DOHH2 (cell line): Measurements from ENCODE around the gene SLF2.

ENCODE experiments used
- H3F3A ChIP-seq: fragments of 200-600 bp; sonication (generic), shearing (Covaris generic); 2 replicates; pipeline ENCODE4 v1.6.0; 2016; ENCODE audit warnings: antibody characterized with exemption, mild to moderate bottlenecking; ENCODE audit not compliant: control insufficient read depth, insufficient read depth
- H3K27ac ChIP-seq: fragments of 200-600 bp; sonication (generic); 2 replicates; pipeline ENCODE4 v1.5.1; 2014; ENCODE audit warnings: low read depth, mild to moderate bottlenecking, low read length, moderate library complexity
- H3K27me3 ChIP-seq: fragments of 200-600 bp; sonication (generic); 2 replicates; pipeline ENCODE4 v1.6.1; 2014; ENCODE audit warnings: mild to moderate bottlenecking, low read length, mixed read lengths; ENCODE audit not compliant: control insufficient read depth
- H3K36me3 ChIP-seq: fragments of 200-600 bp; sonication (generic); 2 replicates; pipeline ENCODE4 v1.6.1; 2014; ENCODE audit warnings: mild to moderate bottlenecking, low read length, moderate library complexity, mixed read lengths; ENCODE audit not compliant: control insufficient read depth
- H3K4me1 ChIP-seq: fragments of 200-600 bp; sonication (generic); 2 replicates; pipeline ENCODE4 v1.6.1; 2014; ENCODE audit warnings: mild to moderate bottlenecking, low read length, mixed read lengths; ENCODE audit not compliant: control insufficient read depth
- H3K4me2 ChIP-seq: fragments of 200-600 bp; sonication (generic); 2 replicates; pipeline ENCODE4 v1.6.0; 2014; ENCODE audit warnings: mild to moderate bottlenecking, low read length, moderate library complexity
- H3K4me3 ChIP-seq: fragments of 200-600 bp; sonication (generic); 2 replicates; pipeline ENCODE4 v1.5.1; 2014; ENCODE audit warnings: mild to moderate bottlenecking, low read length, mixed read lengths
- H3K79me2 ChIP-seq: fragments of 200-600 bp; sonication (generic); 2 replicates; pipeline ENCODE4 v1.6.1; 2014; ENCODE audit warnings: mild to moderate bottlenecking, low read length, mixed read lengths; ENCODE audit not compliant: control insufficient read depth
- H3K9me2 ChIP-seq: fragments of 200-600 bp; sonication (generic); replicated peaks from 2 replicates; pipeline ENCODE4 v1.6.1; 2014; ENCODE audit warnings: mild to moderate bottlenecking, low read length, mixed read lengths; ENCODE audit not compliant: control insufficient read depth
- H3K9me3 ChIP-seq: fragments of 200-600 bp; sonication (generic); 2 replicates; pipeline ENCODE4 v1.6.1; 2014; ENCODE audit warnings: antibody characterized with exemption, low read length, mixed read lengths; ENCODE audit not compliant: control insufficient read depth, insufficient read depth
- H4K20me1 ChIP-seq: fragments of 200-600 bp; sonication (generic); 2 replicates; pipeline ENCODE4 v1.6.0; 2014; ENCODE audit warnings: low read depth, mild to moderate bottlenecking, antibody characterized with exemption, low read length, moderate library complexity; ENCODE audit not compliant: control insufficient read depth, insufficient read depth
- EZH2phosphoT487 ChIP-seq: fragments of 200-600 bp; sonication (generic); IDR thresholded peaks from 2 replicates; pipeline ENCODE4 v1.6.1; 2017; ENCODE audit warnings: borderline replicate concordance, mild to moderate bottlenecking, antibody characterized with exemption, low read length, moderate library complexity, mixed read lengths
- TF ChIP-seq, protein P1 (sequence below): fragments of 200-600 bp; sonication (generic); IDR thresholded peaks from one replicate; pipeline ENCODE4 v1.5.1; 2014; ENCODE audit warnings: antibody characterized with exemption, mild to moderate bottlenecking, low read depth, low read length; ENCODE audit not compliant: poor library complexity, severe bottlenecking

Gene SLF2

DNA sequence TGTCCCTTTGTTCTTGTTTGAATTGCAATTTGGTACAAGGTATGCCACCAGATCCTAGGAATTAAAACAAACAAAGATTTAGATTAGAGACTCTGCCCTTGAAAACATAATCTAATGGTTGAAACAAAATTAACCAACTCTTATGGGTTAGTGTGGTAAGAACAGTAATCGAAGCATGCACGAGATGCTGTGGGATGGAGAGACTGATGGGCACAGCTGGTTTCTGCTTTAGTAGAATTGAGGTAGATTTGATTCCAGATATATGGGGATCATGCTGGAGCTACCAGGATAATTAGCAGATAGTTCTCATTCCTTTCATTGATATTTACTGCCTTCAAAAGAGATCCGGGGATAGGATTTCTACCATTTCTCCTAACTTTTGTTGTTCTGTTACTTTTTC lies 36.2 kb downstream of the SLF2 start:
- H3K9me2 ChIP-seq: no peaks in the 10 kb centered on the region
- no peaks in the 10 kb centered on the region for H4K20me1 ChIP-seq
- no peak overlapping the region for H3K4me3 ChIP-seq
- peaks cover 74% of the 10 kb centered on the region for H3K36me3 ChIP-seq
- no peak overlapping the region for H3K27ac ChIP-seq
- no peaks in the 10 kb centered on the region for H3K9me3 ChIP-seq
- H3K27me3 ChIP-seq: no peaks in the 10 kb centered on the region
- no peaks in the 10 kb centered on the region for H3F3A ChIP-seq
- no peak overlapping the region for H3K4me2 ChIP-seq
- TF ChIP-seq, protein P1, sequence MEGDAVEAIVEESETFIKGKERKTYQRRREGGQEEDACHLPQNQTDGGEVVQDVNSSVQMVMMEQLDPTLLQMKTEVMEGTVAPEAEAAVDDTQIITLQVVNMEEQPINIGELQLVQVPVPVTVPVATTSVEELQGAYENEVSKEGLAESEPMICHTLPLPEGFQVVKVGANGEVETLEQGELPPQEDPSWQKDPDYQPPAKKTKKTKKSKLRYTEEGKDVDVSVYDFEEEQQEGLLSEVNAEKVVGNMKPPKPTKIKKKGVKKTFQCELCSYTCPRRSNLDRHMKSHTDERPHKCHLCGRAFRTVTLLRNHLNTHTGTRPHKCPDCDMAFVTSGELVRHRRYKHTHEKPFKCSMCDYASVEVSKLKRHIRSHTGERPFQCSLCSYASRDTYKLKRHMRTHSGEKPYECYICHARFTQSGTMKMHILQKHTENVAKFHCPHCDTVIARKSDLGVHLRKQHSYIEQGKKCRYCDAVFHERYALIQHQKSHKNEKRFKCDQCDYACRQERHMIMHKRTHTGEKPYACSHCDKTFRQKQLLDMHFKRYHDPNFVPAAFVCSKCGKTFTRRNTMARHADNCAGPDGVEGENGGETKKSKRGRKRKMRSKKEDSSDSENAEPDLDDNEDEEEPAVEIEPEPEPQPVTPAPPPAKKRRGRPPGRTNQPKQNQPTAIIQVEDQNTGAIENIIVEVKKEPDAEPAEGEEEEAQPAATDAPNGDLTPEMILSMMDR: no peak
- no peak for TF ChIP-seq EZH2phosphoT487
- H3K4me1 ChIP-seq: no peaks in the 10 kb centered on the region
- no peaks in the 10 kb centered on the region for H3K79me2 ChIP-seq

DNA sequence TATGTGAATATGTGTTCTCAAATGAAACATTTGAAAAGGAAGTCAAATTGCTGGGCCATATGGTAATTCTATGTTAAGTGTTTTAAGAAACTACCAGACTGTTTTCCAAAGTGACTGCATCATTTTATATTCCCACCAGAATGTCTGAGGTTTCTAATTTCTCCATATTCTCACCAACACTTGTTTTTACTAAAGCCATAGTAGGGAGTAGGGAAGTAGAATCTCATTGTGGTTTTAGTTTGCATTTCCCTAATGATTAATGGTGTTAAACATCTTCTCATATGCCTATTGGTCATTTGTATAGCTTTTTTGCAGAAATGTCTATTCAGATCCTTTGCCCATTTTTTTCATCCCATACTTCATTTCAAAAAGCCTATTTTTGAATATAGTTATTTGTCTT lies 47.5 kb downstream of the SLF2 start:
- H3K4me1 ChIP-seq: no peaks in the 10 kb centered on the region
- H3K4me3 ChIP-seq: no peak overlapping the region
- no peaks in the 10 kb centered on the region for H3K9me2 ChIP-seq
- no peak overlapping the region for H3K27ac ChIP-seq
- TF ChIP-seq EZH2phosphoT487: no peak
- TF ChIP-seq, protein P1: no peak
- H3F3A ChIP-seq: peaks cover 2% of the 10 kb centered on the region
- H3K79me2 ChIP-seq: no peaks in the 10 kb centered on the region
- H3K4me2 ChIP-seq: no peak overlapping the region
- no peaks in the 10 kb centered on the region for H4K20me1 ChIP-seq
- H3K27me3 ChIP-seq: no peaks in the 10 kb centered on the region
- no peaks in the 10 kb centered on the region for H3K9me3 ChIP-seq
- H3K36me3 ChIP-seq: peaks cover 67% of the 10 kb centered on the region

DNA sequence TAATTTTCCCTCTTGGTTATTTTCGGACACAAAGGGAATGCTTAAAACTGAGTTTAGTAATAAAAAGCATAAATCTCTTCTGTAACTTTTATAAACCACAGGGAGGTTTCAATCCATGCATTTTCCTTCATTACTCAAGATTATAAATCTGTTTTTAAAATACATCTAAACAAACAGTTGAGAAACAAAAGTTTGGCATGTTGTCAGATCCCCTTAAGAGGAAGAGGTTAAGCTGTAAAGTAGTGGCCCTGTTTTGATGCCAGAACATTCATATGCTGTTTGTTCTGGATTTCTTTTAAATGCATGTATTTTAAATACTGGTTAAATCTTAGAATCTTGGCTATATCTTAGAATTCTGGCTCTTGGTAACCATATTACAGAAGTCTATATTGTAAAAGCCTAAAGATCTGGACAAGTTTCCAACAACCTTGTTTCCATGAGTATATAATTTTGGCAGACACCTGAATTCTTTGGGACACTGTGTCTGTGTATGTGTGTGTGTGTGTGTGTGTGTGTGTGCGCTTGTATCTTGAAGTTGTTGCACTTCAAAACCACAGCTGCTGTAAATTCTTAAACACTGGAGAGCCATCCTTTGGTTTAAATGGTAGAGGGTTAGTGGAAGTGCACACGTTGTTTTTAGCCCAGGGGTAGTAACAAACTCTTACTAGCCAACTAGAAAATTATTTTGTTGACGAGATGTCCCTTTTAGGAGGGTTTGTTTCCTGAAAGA lies 49.8 kb downstream of the SLF2 start:
- Histone ChIP-seq H4K20me1 (no peaks in the 10 kb centered on the region), H3K36me3 (peaks cover 60% of the 10 kb centered on the region), H3F3A (peaks cover 6% of the 10 kb centered on the region), H3K27ac (no peak overlapping the region), H3K79me2 (no peaks in the 10 kb centered on the region), H3K4me3 (no peak overlapping the region), H3K27me3 (no peaks in the 10 kb centered on the region), H3K9me3 (no peaks in the 10 kb centered on the region), H3K4me1 (no peaks in the 10 kb centered on the region), H3K4me2 (no peak overlapping the region), H3K9me2 (no peaks in the 10 kb centered on the region)
- TF ChIP-seq, protein P1: no peak
- TF ChIP-seq EZH2phosphoT487: no peak
